CD4-positive, alpha-beta memory T cell (primary cell): ENCODE data around the gene EEF1AKMT4. TPM values are rescaled to one million over a fixed set of nuclear protein-coding genes. Genes with fewer than 3 reads are reported as not detected.

Experiments used
- CTCF ChIA-PET: fragments of 350-600 bp; sonication (Branson Sonifier 250); formaldehyde crosslinking; loops from one replicate; lab custom pipeline; 2021; ENCODE audit warnings: inconsistent platforms; ENCODE audit not compliant: partially characterized antibody; lab: Charles Lee
- POLR2A ChIA-PET: fragments of 350-600 bp; sonication (Branson Sonifier 250); formaldehyde crosslinking; loops from one replicate; lab custom pipeline; 2021; ENCODE audit not compliant: partially characterized antibody; lab: Charles Lee
- DNase-seq, 5 donors: peaks; one replicate each; pipeline versions ENCODE4 v3.0.0 to v3.0.0-alpha.2; 2020 to 2022; ENCODE audit warnings: mixed read lengths in 1 of 5
- H3K27ac ChIP-seq: one replicate; pipeline ENCODE4 v1.7.0; 2013; ENCODE audit warnings: low read depth, low read length
- H3K27me3 ChIP-seq: 2 replicates; pipeline ENCODE4 v1.7.0; 2013; ENCODE audit warnings: mild to moderate bottlenecking, low read length, moderate library complexity; ENCODE audit not compliant: insufficient read depth
- H3K36me3 ChIP-seq: 2 replicates; pipeline ENCODE4 v1.7.0; 2013; ENCODE audit warnings: mild to moderate bottlenecking, low read length, moderate library complexity; ENCODE audit not compliant: insufficient read depth
- H3K4me1 ChIP-seq: 2 replicates; pipeline ENCODE4 v1.7.0; 2013; ENCODE audit warnings: mild to moderate bottlenecking, low read length, moderate library complexity; ENCODE audit not compliant: insufficient read depth
- H3K4me3 ChIP-seq, 2 donors: one replicate each; pipeline ENCODE4 v1.7.0; 2013; ENCODE audit warnings: low read length in 2 of 2, mild to moderate bottlenecking in 1 of 2
- H3K9me3 ChIP-seq, 2 donors: one replicate each; pipeline ENCODE4 v1.7.0; 2013; ENCODE audit warnings: low read length in 2 of 2, control low read depth in 1 of 2; ENCODE audit not compliant: control insufficient read depth in 1 of 2
- H3K27ac Mint-ChIP-seq, 7 donors: one replicate each; pipeline ENCODE4 v1.8.0; 2020 to 2021; ENCODE audit warnings: mixed read lengths in 7 of 7, mild to moderate bottlenecking in 6 of 7, inconsistent platforms in 3 of 7, moderate library complexity in 3 of 7
- H3K27me3 Mint-ChIP-seq, 2 donors: one replicate each; pipeline ENCODE4 v1.8.0; 2020 to 2021; ENCODE audit warnings: mixed read lengths in 2 of 2
- H3K36me3 Mint-ChIP-seq, 2 donors: one replicate each; pipeline ENCODE4 v1.8.0; 2020 to 2021; ENCODE audit warnings: mixed read lengths in 2 of 2, inconsistent platforms in 1 of 2, mild to moderate bottlenecking in 1 of 2
- H3K4me1 Mint-ChIP-seq, 4 donors: one replicate each; pipeline ENCODE4 v1.8.0; 2020 to 2021; ENCODE audit warnings: mixed read lengths in 4 of 4, mild to moderate bottlenecking in 1 of 4
- H3K4me3 Mint-ChIP-seq, 8 donors: one replicate each; pipeline ENCODE4 v1.8.0; 2020 to 2021; ENCODE audit warnings: mixed read lengths in 8 of 8, mild to moderate bottlenecking in 7 of 8, moderate library complexity in 6 of 8, inconsistent platforms in 3 of 8
- H3K9me3 Mint-ChIP-seq, 8 donors: one replicate each; pipeline ENCODE4 v1.8.0; 2020 to 2021; ENCODE audit warnings: mixed read lengths in 8 of 8, mild to moderate bottlenecking in 5 of 8, inconsistent platforms in 3 of 8, moderate library complexity in 1 of 8
- intact Hi-C: fragments of 100-400 bp; cut with micrococcal nuclease; formaldehyde crosslinking; loops from one replicate; pipeline ENCODE4 v1.15.1; 2023
- polyA plus RNA-seq, 2 donors: library from polyadenylated mRNA; unstranded; fragments of 300-500 nt; fragmentation: Illumina TruSeq; gene quantifications; one replicate each; pipeline ENCODE4 v1.2.3, GENCODE V29; 2021
- total RNA-seq, 2 experiments: library from RNA; stranded (reverse); gene quantifications; one replicate each; pipeline ENCODE4 v1.2.3, GENCODE V29; 2021

Gene EEF1AKMT4
- total and polyA plus RNA-seq, 4 experiments from 2014 or later = 1.7 to 4.6 (median 2.9) TPM

DNA sequence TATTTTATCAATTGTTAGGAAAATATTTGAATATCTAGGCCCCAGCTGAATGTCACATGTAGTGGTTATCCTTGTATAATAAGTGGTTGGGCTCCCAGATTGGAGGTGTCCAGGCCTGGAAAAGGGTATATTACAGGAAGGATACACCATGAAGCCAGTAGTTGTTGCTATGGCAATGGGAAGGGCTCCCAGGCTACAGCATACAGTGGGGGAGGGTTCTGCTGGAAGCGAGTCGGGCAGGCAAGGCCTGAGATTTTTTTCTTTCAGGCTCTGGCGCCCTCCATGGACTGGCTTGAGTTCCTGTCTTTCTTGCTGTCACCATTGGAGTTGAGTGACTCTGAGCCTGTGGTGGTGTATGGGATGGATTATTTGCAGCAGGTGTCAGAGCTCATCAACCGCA, 35.2 kb downstream of the EEF1AKMT4 start:
- peaks cover 0 to 2% (median 0%) of the 10 kb centered on the region in 4 donors for H3K4me1 Mint-ChIP-seq
- H3K36me3 Mint-ChIP-seq = no peaks in the 10 kb centered on the region
- intact Hi-C loops = loop anchor here (1.0 kb wide), 1 partner anchor 57 kb away; no protein-coding TSS in a partner anchor
- ChIA-PET CTCF (interaction anchor here (0.9 to 4.0 kb wide), 3 partner anchors 12 to 129 kb away, joined by 3 to 21 read pairs (median 3); partner anchors contain the start of gene DVL3), POLR2A (no interaction called here)
- peak in 2 of 5 donors; percentile 12 to 14 for DNase-seq
- Histone ChIP-seq H3K27me3 (peaks cover 3% of the 10 kb centered on the region), H3K4me3 (no peak overlapping the region), H3K4me1 (no peaks in the 10 kb centered on the region), H3K36me3 (no peaks in the 10 kb centered on the region), H3K9me3 (no peaks in the 10 kb centered on the region), H3K27ac (no peak overlapping the region)
- H3K27ac Mint-ChIP-seq = no peak overlapping the region
- peak overlapping the region in 1 of 8 donors; percentile 16 for H3K4me3 Mint-ChIP-seq
- H3K27me3 Mint-ChIP-seq = peaks cover 5 to 20% of the 10 kb centered on the region in 2 donors
- H3K9me3 Mint-ChIP-seq = peaks cover 0 to 2% (median 0%) of the 10 kb centered on the region in 8 donors

DNA sequence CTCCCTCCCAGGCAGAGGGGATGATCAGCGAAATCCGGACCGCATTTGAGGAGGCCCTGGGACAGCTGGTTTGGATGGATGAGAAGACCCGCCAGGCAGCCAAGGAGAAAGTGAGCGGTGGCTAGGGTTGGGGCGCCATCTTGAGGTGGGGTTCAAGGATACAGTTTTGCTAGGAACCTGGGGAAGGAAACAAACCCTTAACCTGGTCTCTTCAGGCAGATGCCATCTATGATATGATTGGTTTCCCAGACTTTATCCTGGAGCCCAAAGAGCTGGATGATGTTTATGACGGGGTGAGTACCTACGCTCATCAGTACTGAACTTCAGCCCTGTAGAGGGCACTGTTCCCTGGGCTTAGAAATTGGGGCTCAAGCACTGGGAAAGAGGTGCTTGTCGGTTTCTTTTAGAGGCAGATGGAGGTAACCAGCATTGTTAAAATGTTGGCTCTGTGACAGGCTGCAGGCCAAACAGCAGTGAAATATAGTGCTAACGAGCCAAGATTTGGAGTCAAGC, 40.0 kb downstream of the EEF1AKMT4 start:
- peaks cover 3% of the 10 kb centered on the region for H3K27me3 ChIP-seq
- H3K9me3 ChIP-seq = no peaks in the 10 kb centered on the region
- peak overlapping the region in 1 of 7 donors; percentile 57 for H3K27ac Mint-ChIP-seq
- H3K4me1 ChIP-seq = no peaks in the 10 kb centered on the region
- no peaks in the 10 kb centered on the region for H3K36me3 ChIP-seq
- CTCF ChIA-PET = interaction anchor here (0.6 to 1.9 kb wide), 5 partner anchors 59 to 394 kb away, joined by 3 to 13 read pairs (median 5); no protein-coding TSS in a partner anchor
- POLR2A ChIA-PET = no interaction called here
- no peaks in the 10 kb centered on the region for H3K36me3 Mint-ChIP-seq
- peaks cover 0 to 2% (median 0%) of the 10 kb centered on the region in 8 donors for H3K9me3 Mint-ChIP-seq
- no peak overlapping the region for H3K4me3 ChIP-seq
- H3K4me3 Mint-ChIP-seq = no peak overlapping the region
- intact Hi-C loops = loop anchor here (1.0 kb wide), 3 partner anchors 62 to 394 kb away; no protein-coding TSS in a partner anchor
- peaks cover 0 to 2% (median 0%) of the 10 kb centered on the region in 4 donors for H3K4me1 Mint-ChIP-seq
- peak; percentile 40 to 57 (median 48) for DNase-seq
- no peak overlapping the region for H3K27ac ChIP-seq
- H3K27me3 Mint-ChIP-seq = peaks cover 5 to 16% of the 10 kb centered on the region in 2 donors

DNA sequence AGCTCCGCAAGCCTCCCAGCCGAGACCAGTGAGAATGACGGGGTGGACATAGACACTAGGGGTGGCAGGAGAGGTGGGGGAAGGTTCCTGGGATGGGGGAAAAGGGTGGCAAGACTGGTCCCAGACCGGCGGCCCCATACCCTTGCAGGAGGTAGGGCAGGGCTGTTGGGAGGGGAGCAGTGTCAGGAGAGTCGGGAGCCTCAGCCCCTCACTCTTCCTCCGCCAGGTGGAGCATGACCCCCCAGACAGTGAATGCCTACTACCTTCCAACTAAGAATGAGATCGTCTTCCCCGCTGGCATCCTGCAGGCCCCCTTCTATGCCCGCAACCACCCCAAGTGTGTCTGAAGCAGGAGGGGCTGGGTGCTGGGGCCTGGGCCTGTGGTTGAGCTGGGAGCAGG, 40.9 kb downstream of the EEF1AKMT4 start:
- Histone ChIP-seq H3K4me3 (no peak overlapping the region), H3K27me3 (peaks cover 3% of the 10 kb centered on the region), H3K36me3 (no peaks in the 10 kb centered on the region), H3K9me3 (no peaks in the 10 kb centered on the region), H3K27ac (no peak overlapping the region), H3K4me1 (no peaks in the 10 kb centered on the region)
- ChIA-PET POLR2A (no interaction called here), CTCF (interaction anchor here (1.4 to 1.9 kb wide), 2 partner anchors 8 to 63 kb away, joined by 3 to 13 read pairs; no protein-coding TSS in a partner anchor)
- Mint-ChIP-seq H3K27ac (peak overlapping the region in 1 of 7 donors; percentile 64), H3K27me3 (peaks cover 5 to 13% of the 10 kb centered on the region in 2 donors), H3K4me3 (no peak overlapping the region), H3K36me3 (no peaks in the 10 kb centered on the region), H3K9me3 (peaks cover 0 to 2% (median 0%) of the 10 kb centered on the region in 8 donors), H3K4me1 (peaks cover 0 to 2% (median 0%) of the 10 kb centered on the region in 4 donors)
- intact Hi-C loops = no loop called here
- no peak for DNase-seq

DNA sequence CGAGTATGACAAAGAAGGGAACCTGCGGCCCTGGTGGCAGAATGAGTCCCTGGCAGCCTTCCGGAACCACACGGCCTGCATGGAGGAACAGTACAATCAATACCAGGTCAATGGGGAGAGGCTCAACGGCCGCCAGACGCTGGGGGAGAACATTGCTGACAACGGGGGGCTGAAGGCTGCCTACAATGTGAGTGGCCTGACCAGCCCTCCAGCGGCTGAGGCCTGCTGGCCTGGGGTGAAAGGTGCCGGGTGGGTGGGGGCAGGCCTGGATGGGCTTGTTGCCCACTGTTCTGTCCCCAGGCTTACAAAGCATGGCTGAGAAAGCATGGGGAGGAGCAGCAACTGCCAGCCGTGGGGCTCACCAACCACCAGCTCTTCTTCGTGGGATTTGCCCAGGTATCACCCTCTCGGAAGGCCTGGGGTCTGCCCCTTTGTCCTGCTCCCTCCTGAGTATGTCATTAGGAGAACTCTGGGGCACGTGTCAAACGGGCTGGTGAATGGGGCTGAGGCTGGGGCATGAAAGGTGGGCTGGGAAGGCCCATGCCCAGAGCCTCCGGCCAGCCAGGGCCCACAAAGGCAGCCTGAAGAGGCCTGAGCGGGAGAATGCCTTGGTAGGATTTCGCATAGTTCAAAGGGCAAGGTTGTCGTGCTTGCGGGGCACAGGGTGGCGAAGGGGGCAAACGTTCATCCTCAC, 41.7 kb downstream of the EEF1AKMT4 start:
- Histone ChIP-seq H3K4me1 (no peaks in the 10 kb centered on the region), H3K36me3 (no peaks in the 10 kb centered on the region), H3K9me3 (no peaks in the 10 kb centered on the region), H3K27ac (no peak overlapping the region), H3K4me3 (no peak overlapping the region), H3K27me3 (no peaks in the 10 kb centered on the region)
- Mint-ChIP-seq H3K27me3 (peaks cover 2 to 6% of the 10 kb centered on the region in 2 donors), H3K4me1 (peaks cover 0 to 2% (median 0%) of the 10 kb centered on the region in 4 donors), H3K27ac (no peak overlapping the region), H3K9me3 (peaks cover 0 to under 1% (median 0%) of the 10 kb centered on the region in 8 donors), H3K36me3 (no peaks in the 10 kb centered on the region), H3K4me3 (no peak overlapping the region)
- CTCF ChIA-PET = interaction anchor here (1.4 to 1.5 kb wide), 2 partner anchors 9 to 41 kb away, joined by 3 to 4 read pairs; partner anchors contain the start of gene EEF1AKMT4
- DNase-seq = no peak
- POLR2A ChIA-PET = no interaction called here
- intact Hi-C loops = no loop called here

DNA sequence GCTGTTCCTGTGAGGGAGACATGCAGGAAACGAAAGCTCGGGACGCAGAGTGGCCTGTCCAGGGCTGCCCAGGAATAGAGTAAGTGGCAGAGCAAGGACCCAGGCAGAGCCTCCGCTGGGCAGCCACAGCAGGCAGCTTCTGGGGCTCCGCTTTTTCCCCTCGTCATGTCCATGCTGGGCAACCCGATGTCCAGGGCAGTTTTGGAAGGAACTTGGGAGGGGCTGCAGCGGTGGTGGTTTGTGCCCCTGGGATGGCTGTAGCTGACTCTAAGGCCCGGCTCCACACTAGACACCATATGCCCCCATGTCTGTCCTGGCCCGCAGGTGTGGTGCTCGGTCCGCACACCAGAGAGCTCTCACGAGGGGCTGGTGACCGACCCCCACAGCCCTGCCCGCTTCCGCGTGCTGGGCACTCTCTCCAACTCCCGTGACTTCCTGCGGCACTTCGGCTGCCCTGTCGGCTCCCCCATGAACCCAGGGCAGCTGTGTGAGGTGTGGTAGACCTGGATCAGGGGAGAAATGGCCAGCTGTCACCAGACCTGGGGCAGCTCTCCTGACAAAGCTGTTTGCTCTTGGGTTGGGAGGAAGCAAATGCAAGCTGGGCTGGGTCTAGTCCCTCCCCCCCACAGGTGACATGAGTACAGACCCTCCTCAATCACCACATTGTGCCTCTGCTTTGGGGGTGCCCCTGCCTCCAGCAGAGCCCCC, 42.4 kb downstream of the EEF1AKMT4 start:
- H3K9me3 ChIP-seq = no peaks in the 10 kb centered on the region
- ChIA-PET CTCF (interaction anchor here (1.4 to 1.5 kb wide), 2 partner anchors 9 to 42 kb away, joined by 3 to 4 read pairs; partner anchors contain the start of gene EEF1AKMT4), POLR2A (no interaction called here)
- intact Hi-C loops = no loop called here
- H3K4me3 ChIP-seq = no peak overlapping the region
- no peaks in the 10 kb centered on the region for H3K4me1 ChIP-seq
- Mint-ChIP-seq H3K27me3 (peaks cover 0 to 3% of the 10 kb centered on the region in 2 donors), H3K9me3 (no peaks in the 10 kb centered on the region), H3K4me3 (no peak overlapping the region), H3K27ac (no peak overlapping the region), H3K4me1 (peaks cover 0 to 2% (median 0%) of the 10 kb centered on the region in 4 donors), H3K36me3 (no peaks in the 10 kb centered on the region)
- DNase-seq = no peak
- no peak overlapping the region for H3K27ac ChIP-seq
- no peaks in the 10 kb centered on the region for H3K27me3 ChIP-seq
- H3K36me3 ChIP-seq = no peaks in the 10 kb centered on the region

DNA sequence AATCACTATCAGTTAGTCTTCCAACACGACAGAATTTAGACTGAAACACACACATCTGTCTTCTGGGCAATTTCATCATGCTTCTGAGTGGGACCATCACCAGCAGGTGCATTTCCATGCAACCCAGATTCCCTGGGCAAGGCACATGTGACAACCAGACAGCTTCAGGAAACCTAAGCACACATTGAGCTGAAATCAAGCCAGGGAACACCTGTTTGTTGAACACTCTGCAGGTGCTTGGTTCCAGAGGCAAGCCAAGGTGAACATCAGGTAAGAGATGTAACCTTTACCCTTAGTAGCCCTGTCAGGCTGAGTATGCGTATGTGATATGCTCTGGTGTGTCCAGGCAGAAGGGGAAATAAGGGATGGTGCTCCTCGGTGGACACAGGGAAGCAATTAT, 46.3 kb downstream of the EEF1AKMT4 start:
- no peak overlapping the region for H3K27ac ChIP-seq
- no peaks in the 10 kb centered on the region for H3K9me3 ChIP-seq
- Mint-ChIP-seq H3K27ac (no peak overlapping the region), H3K4me1 (peaks cover 11 to 29% (median 19%) of the 10 kb centered on the region in 4 donors), H3K27me3 (no peaks in the 10 kb centered on the region), H3K9me3 (peaks cover 0 to 1% (median 0%) of the 10 kb centered on the region in 8 donors), H3K4me3 (peak overlapping the region in 1 of 8 donors; percentile 9), H3K36me3 (peaks cover 6 to 11% of the 10 kb centered on the region in 2 donors)
- intact Hi-C loops = loop anchor here (5.0 kb wide), 1 partner anchor 413 kb away; the partner anchor contains the start of gene PARL
- ChIA-PET POLR2A (no interaction called here), CTCF (interaction anchor here (0.8 to 1.3 kb wide), 2 partner anchors 46 to 76 kb away, joined by 3 read pairs; partner anchors contain the start of gene EEF1AKMT4)
- no peak overlapping the region for H3K4me3 ChIP-seq
- DNase-seq = no peak
- peaks cover 7% of the 10 kb centered on the region for H3K36me3 ChIP-seq
- H3K4me1 ChIP-seq = peaks cover 13% of the 10 kb centered on the region
- no peaks in the 10 kb centered on the region for H3K27me3 ChIP-seq
